ENCODE measurements around the gene AGBL5.

AGBL5 gene

DNA sequence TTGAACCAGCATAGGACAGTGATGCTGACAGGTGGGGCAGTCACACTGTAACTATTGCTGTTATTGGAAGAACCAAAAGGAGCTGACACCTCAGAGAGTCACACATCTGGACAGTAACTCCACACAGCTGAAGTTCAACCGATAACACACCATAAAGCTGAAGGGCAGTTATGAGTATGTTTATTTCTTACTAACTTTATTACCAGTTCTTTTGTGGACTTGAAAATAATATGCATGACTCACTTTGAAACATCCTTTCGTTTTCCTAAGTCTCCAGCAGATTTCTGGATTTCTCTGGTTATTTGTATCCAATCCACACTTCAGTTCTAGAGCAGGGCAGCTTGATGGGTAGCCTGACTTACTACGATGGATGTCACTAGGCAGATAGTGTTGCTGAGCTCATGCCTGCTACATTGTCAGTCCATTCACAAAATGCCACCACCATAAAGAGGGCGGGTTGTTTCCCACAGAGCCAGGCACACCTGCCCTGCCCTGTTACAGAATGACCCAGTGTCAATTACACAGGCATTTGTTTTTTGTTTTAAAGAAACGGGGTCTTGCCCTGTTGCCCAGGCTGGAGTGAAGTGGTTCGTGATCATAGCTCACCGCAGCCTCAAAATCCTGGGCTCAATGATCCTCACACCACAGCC, 8.4 kb upstream of the AGBL5 start:
- Histone ChIP-seq H3F3A (ENCODE audit: insufficient read depth, low read length) (0 out of 2 replicates have a peak, but pooled peaks cover 6% of the 10 kb centered on the region), H3K27me3 (replicated peaks; ENCODE audit: insufficient read depth, low read length) (no peaks in the 10 kb centered on the region), H3K4me2 (ENCODE audit: low read depth, low read length) (no peak overlapping the region), H2AFZ (ENCODE audit: low read length) (no peak overlapping the region), H3K9me3 (replicated peaks; ENCODE audit: insufficient read depth, low read length) (no peaks in the 10 kb centered on the region), H3K9me2 (replicated peaks; ENCODE audit: insufficient read depth, low read length) (no peaks in the 10 kb centered on the region), H4K20me1 (ENCODE audit: insufficient read depth, low read length) (no peaks in the 10 kb centered on the region), H3K4me3 (ENCODE audit: low read length) (no peak overlapping the region), H3K4me1 (ENCODE audit: low read length) (no peaks in the 10 kb centered on the region), H3K9ac (ENCODE audit: low read length) (no peak overlapping the region), H3K36me3 (replicated peaks; ENCODE audit: insufficient read depth, low read length) (peaks cover 4% of the 10 kb centered on the region; the same call in 1 of the 2 replicates), H3K79me2 (ENCODE audit: low read length) (no peaks in the 10 kb centered on the region), H3K27ac (ENCODE audit: low read length) (no peak overlapping the region)
- no peak for DNase-seq
- TF ChIP-seq EZH2 (optimal IDR thresholded peaks at IDR 0.05; ENCODE audit: low read depth, low read length) (no peak), EZH2phosphoT487 (IDR thresholded peaks at IDR 0.05; ENCODE audit: low read length) (no peak)
- TF ChIP-seq, protein P1, sequence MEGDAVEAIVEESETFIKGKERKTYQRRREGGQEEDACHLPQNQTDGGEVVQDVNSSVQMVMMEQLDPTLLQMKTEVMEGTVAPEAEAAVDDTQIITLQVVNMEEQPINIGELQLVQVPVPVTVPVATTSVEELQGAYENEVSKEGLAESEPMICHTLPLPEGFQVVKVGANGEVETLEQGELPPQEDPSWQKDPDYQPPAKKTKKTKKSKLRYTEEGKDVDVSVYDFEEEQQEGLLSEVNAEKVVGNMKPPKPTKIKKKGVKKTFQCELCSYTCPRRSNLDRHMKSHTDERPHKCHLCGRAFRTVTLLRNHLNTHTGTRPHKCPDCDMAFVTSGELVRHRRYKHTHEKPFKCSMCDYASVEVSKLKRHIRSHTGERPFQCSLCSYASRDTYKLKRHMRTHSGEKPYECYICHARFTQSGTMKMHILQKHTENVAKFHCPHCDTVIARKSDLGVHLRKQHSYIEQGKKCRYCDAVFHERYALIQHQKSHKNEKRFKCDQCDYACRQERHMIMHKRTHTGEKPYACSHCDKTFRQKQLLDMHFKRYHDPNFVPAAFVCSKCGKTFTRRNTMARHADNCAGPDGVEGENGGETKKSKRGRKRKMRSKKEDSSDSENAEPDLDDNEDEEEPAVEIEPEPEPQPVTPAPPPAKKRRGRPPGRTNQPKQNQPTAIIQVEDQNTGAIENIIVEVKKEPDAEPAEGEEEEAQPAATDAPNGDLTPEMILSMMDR (IDR thresholded peaks at IDR 0.05; ENCODE audit: low read length): no peak

DNA sequence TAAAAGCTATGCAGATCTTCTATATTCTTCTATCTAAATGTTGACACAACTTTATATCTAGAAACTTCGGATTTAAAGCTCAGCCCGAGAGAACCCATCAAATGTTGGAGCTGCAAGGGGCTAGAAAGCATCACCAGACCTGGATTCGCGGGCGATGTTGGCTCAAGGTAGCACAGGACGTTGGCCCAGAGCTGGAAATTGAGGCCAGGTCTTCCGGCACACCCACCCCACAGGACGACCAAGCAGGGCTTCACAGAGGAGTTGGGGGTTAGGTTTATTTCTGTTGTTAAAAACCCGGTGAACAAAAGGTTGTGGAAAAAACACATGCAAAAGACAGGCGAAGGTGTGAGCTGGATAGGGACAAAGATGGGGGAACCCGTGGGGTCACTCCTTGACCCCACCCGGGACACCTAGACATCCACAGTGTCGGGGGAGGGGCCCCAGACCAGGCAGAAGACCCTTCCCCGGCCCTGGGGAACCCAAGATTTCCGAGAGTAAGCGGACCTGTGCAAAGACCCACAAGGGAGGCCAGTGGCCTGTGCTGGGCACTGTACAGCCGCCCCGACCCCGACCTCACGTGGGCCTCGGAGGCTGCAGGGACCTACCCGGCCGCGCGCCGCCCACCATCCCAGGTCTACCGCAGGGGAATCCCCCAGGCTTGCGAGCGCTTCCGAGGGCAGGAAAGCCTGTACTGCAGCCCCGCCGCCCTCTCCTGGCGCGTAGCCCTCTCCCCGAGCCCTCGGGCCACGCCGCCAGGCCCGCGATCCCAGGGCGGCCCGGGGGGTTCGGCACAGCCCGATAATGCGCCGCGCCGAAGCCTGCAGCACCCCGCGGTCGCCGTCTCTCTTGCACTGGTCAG, 1.8 kb upstream of the AGBL5 start:
- peak overlapping the region; percentile 94 for H3K4me3 ChIP-seq (ENCODE audit: low read length)
- no peak for TF ChIP-seq EZH2phosphoT487 (IDR thresholded peaks at IDR 0.05; ENCODE audit: low read length)
- no peak for TF ChIP-seq EZH2 (optimal IDR thresholded peaks at IDR 0.05; ENCODE audit: low read depth, low read length)
- TF ChIP-seq, protein P1 (IDR thresholded peaks at IDR 0.05; ENCODE audit: low read length): no peak
- no peaks in the 10 kb centered on the region for H3K9me2 ChIP-seq (replicated peaks; ENCODE audit: insufficient read depth, low read length)
- no peaks in the 10 kb centered on the region for H3K36me3 ChIP-seq (replicated peaks; ENCODE audit: insufficient read depth, low read length)
- peaks cover 27% of the 10 kb centered on the region for H3F3A ChIP-seq (ENCODE audit: insufficient read depth, low read length)
- no peaks in the 10 kb centered on the region for H3K9me3 ChIP-seq (replicated peaks; ENCODE audit: insufficient read depth, low read length)
- DNase-seq: peak; percentile 61
- H3K4me2 ChIP-seq (ENCODE audit: low read depth, low read length): peak overlapping the region; percentile 88
- H3K79me2 ChIP-seq (ENCODE audit: low read length): no peaks in the 10 kb centered on the region
- peaks cover 12% of the 10 kb centered on the region; the same call in 1 of the 2 replicates for H3K4me1 ChIP-seq (ENCODE audit: low read length)
- H3K27ac ChIP-seq (ENCODE audit: low read length): peak overlapping the region; percentile 80; the same call in 1 of the 2 replicates
- H2AFZ ChIP-seq (ENCODE audit: low read length): peak overlapping the region; percentile 86
- H3K9ac ChIP-seq (ENCODE audit: low read length): peak overlapping the region; percentile 57
- H4K20me1 ChIP-seq (ENCODE audit: insufficient read depth, low read length): no peaks in the 10 kb centered on the region
- H3K27me3 ChIP-seq (replicated peaks; ENCODE audit: insufficient read depth, low read length): no peaks in the 10 kb centered on the region

DNA sequence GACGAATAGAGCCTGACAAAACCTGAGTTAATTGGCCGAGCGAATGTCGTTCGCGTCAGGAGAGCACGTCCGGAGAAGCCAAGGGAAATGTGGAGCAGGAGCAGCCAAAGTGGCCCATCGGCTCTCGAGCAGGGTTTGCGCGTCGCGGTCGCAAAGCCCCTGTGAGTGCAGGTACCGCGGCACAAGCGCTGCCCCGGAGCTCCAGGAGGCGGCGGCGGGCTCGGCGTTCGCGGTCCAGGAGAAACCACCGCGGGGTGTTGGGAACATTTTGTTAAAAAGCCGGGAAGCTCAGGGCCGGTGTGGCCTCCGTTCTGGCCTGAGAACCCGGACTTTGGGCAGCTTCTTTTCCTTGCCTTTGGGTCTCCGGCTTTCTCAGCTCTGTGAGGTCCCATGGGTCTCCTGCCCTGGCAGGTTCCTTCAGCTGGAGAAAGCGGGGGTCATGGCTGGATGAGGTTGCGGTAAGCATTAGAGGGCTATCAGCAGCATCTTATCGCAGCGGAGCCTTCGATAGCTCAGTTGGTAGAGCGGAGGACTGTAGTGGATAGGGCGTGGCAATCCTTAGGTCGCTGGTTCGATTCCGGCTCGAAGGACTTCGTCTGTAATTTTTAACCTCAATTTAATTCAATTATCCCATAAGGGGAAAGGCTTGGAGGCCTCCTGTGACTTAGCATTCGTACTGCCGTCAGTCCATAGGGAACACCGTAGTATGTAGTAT, 1.0 kb upstream of the AGBL5 start:
- H3K9me3 ChIP-seq (replicated peaks; ENCODE audit: insufficient read depth, low read length): no peaks in the 10 kb centered on the region
- H3K9me2 ChIP-seq (replicated peaks; ENCODE audit: insufficient read depth, low read length): no peaks in the 10 kb centered on the region
- peaks cover 27% of the 10 kb centered on the region for H3F3A ChIP-seq (ENCODE audit: insufficient read depth, low read length)
- no peaks in the 10 kb centered on the region for H3K36me3 ChIP-seq (replicated peaks; ENCODE audit: insufficient read depth, low read length)
- peak overlapping the region; percentile 88 for H3K4me2 ChIP-seq (ENCODE audit: low read depth, low read length)
- peak overlapping the region; percentile 94 for H3K4me3 ChIP-seq (ENCODE audit: low read length)
- TF ChIP-seq, protein P1 (IDR thresholded peaks at IDR 0.05; ENCODE audit: low read length): peak; percentile 35
- no peak for TF ChIP-seq EZH2 (optimal IDR thresholded peaks at IDR 0.05; ENCODE audit: low read depth, low read length)
- TF ChIP-seq EZH2phosphoT487 (IDR thresholded peaks at IDR 0.05; ENCODE audit: low read length): no peak
- H3K4me1 ChIP-seq (ENCODE audit: low read length): peaks cover 12% of the 10 kb centered on the region; the same call in 1 of the 2 replicates
- DNase-seq: peak; percentile 94
- H3K79me2 ChIP-seq (ENCODE audit: low read length): no peaks in the 10 kb centered on the region
- H2AFZ ChIP-seq (ENCODE audit: low read length): peak overlapping the region; percentile 86
- H4K20me1 ChIP-seq (ENCODE audit: insufficient read depth, low read length): no peaks in the 10 kb centered on the region
- H3K27me3 ChIP-seq (replicated peaks; ENCODE audit: insufficient read depth, low read length): no peaks in the 10 kb centered on the region
- peak overlapping the region; percentile 69 for H3K9ac ChIP-seq (ENCODE audit: low read length)
- peak overlapping the region; percentile 80 for H3K27ac ChIP-seq (ENCODE audit: low read length)

Measured in MM.1S (cell line).